Measurements from ENCODE around the gene NSUN6. TPM values are rescaled to one million over a fixed set of nuclear protein-coding genes. Genes with fewer than 3 reads are reported as not detected.
A peak's percentile ranks its signal among the peaks of the same experiment; 100 is the strongest.

The NSUN6 gene
- total and polyA plus RNA-seq, 8 donors = 8.1 to 33.9 (median 30.6) TPM

GRCh38 chr10:18505456-18506118 lies 145.8 kb downstream of the NSUN6 start:
- H3K36me3 ChIP-seq = no peaks in the 10 kb centered on the region
- ATAC-seq (no peak), DNase-seq (peak in 1 of 4 donors; percentile 8)
- H3K27me3 ChIP-seq = no peaks in the 10 kb centered on the region
- no peak overlapping the region for H3K4me3 ChIP-seq
- H3K4me1 ChIP-seq = no peaks in the 10 kb centered on the region
- TF ChIP-seq CTCF (IDR thresholded peaks at IDR 0.05) = no peak
- no peak overlapping the region for H3K27ac ChIP-seq
- intact Hi-C loops (cut with DNase I) = no loop called here
- H3K9me3 ChIP-seq = no peaks in the 10 kb centered on the region

- TF ChIP-seq CTCF (IDR thresholded peaks at IDR 0.05) = no peak
- H3K27me3 ChIP-seq = no peaks in the 10 kb centered on the region
- no peak overlapping the region for H3K27ac ChIP-seq
- H3K36me3 ChIP-seq = no peaks in the 10 kb centered on the region
- intact Hi-C loops (cut with DNase I) = no loop called here
- no peak for DNase-seq
- no peak for ATAC-seq
- no peak overlapping the region for H3K4me3 ChIP-seq
- no peaks in the 10 kb centered on the region for H3K4me1 ChIP-seq
- H3K9me3 ChIP-seq = no peaks in the 10 kb centered on the region
Observed at GRCh38 chr10:18504161-18504560, 147.2 kb downstream of the NSUN6 start.

- Histone ChIP-seq H3K36me3 (no peaks in the 10 kb centered on the region), H3K27ac (no peak overlapping the region), H3K4me1 (no peaks in the 10 kb centered on the region), H3K4me3 (no peak overlapping the region), H3K9me3 (no peaks in the 10 kb centered on the region), H3K27me3 (no peaks in the 10 kb centered on the region)
- no peak for TF ChIP-seq CTCF (IDR thresholded peaks at IDR 0.05)
- DNase-seq (no peak), ATAC-seq (no peak)
- intact Hi-C loops (cut with DNase I) = no loop called here
Observed at GRCh38 chr10:18501629-18502028, 149.8 kb downstream of the NSUN6 start.

- no peak overlapping the region for H3K27ac ChIP-seq
- ATAC-seq = no peak
- DNase-seq = no peak
- no peak for TF ChIP-seq CTCF (IDR thresholded peaks at IDR 0.05)
- H3K27me3 ChIP-seq = no peaks in the 10 kb centered on the region
- no peaks in the 10 kb centered on the region for H3K9me3 ChIP-seq
- intact Hi-C loops (cut with DNase I) = no loop called here
- no peaks in the 10 kb centered on the region for H3K36me3 ChIP-seq
- no peaks in the 10 kb centered on the region for H3K4me1 ChIP-seq
- no peak overlapping the region for H3K4me3 ChIP-seq
Observed at GRCh38 chr10:18501198-18501597, 150.2 kb downstream of the NSUN6 start.

- ATAC-seq (no peak), DNase-seq (no peak)
- no peak overlapping the region for H3K4me3 ChIP-seq
- H3K27ac ChIP-seq = no peak overlapping the region
- intact Hi-C loops (cut with DNase I) = no loop called here
- H3K4me1 ChIP-seq = no peaks in the 10 kb centered on the region
- TF ChIP-seq CTCF (IDR thresholded peaks at IDR 0.05) = no peak
- no peaks in the 10 kb centered on the region for H3K36me3 ChIP-seq
- H3K27me3 ChIP-seq = no peaks in the 10 kb centered on the region
- no peaks in the 10 kb centered on the region for H3K9me3 ChIP-seq
Observed at GRCh38 chr10:18500576-18500975, 150.8 kb downstream of the NSUN6 start.

Measured in left lung (tissue), 10 donors.